ENCODE measurements around the gene GPR21.
A peak's percentile ranks its signal among the peaks of the same experiment; 100 is the strongest.

Gene GPR21

GRCh38 chr9:123033352-123033751 is at the start of gene GPR21:
GPR21 (plus strand) TSS chr9:123033667; CDS start chr9:123034567, 900 bp downstream.
- Histone ChIP-seq H3K9ac (ENCODE audit: low read depth, low read length) (no peak within 1 kb of the TSS), H3K4me3 (ENCODE audit: low read depth, low read length) (no peak within 1 kb of the TSS), H3K4me1 (ENCODE audit: control insufficient read depth, insufficient read depth, low read length) (0 out of 2 replicates have a peak, but pooled peaks cover 4% of the 10 kb centered on the region), H3K9me3 (ENCODE audit: control insufficient read depth, insufficient read depth, low read length) (no peaks in the 10 kb centered on the region), H3K27me3 (ENCODE audit: control insufficient read depth, insufficient read depth, low read length) (no peaks in the 10 kb centered on the region), H3K27ac (ENCODE audit: low read depth, low read length) (no peak within 1 kb of the TSS), H3K36me3 (ENCODE audit: control insufficient read depth, insufficient read depth, low read length) (peaks cover 35% of the 10 kb centered on the region)

GRCh38 chr9:122986010-122986409 is 47.5 kb upstream of the GPR21 start:
- Histone ChIP-seq H3K27ac (ENCODE audit: low read depth, low read length) (no peak overlapping the region), H3K9me3 (ENCODE audit: control insufficient read depth, insufficient read depth, low read length) (no peaks in the 10 kb centered on the region), H3K4me3 (ENCODE audit: low read depth, low read length) (no peak overlapping the region), H3K9ac (ENCODE audit: low read depth, low read length) (no peak overlapping the region), H3K4me1 (ENCODE audit: control insufficient read depth, insufficient read depth, low read length) (no peaks in the 10 kb centered on the region), H3K27me3 (ENCODE audit: control insufficient read depth, insufficient read depth, low read length) (no peaks in the 10 kb centered on the region), H3K36me3 (ENCODE audit: control insufficient read depth, insufficient read depth, low read length) (peaks cover 62% of the 10 kb centered on the region)

GRCh38 chr9:122988141-122988540 is 45.3 kb upstream of the GPR21 start:
- H3K36me3 ChIP-seq (ENCODE audit: control insufficient read depth, insufficient read depth, low read length), result peaks cover 77% of the 10 kb centered on the region
- no peak overlapping the region for H3K27ac ChIP-seq (ENCODE audit: low read depth, low read length)
- no peak overlapping the region for H3K9ac ChIP-seq (ENCODE audit: low read depth, low read length)
- H3K4me1 ChIP-seq (ENCODE audit: control insufficient read depth, insufficient read depth, low read length), result no peaks in the 10 kb centered on the region
- no peak overlapping the region for H3K4me3 ChIP-seq (ENCODE audit: low read depth, low read length)
- H3K9me3 ChIP-seq (ENCODE audit: control insufficient read depth, insufficient read depth, low read length), result no peaks in the 10 kb centered on the region
- H3K27me3 ChIP-seq (ENCODE audit: control insufficient read depth, insufficient read depth, low read length), result no peaks in the 10 kb centered on the region

GRCh38 chr9:122988920-122989621 is 44.4 kb upstream of the GPR21 start:
- H3K27ac ChIP-seq (ENCODE audit: low read depth, low read length), result no peak overlapping the region
- H3K36me3 ChIP-seq (ENCODE audit: control insufficient read depth, insufficient read depth, low read length), result peaks cover 76% of the 10 kb centered on the region
- no peak overlapping the region for H3K4me3 ChIP-seq (ENCODE audit: low read depth, low read length)
- no peak overlapping the region for H3K9ac ChIP-seq (ENCODE audit: low read depth, low read length)
- no peaks in the 10 kb centered on the region for H3K27me3 ChIP-seq (ENCODE audit: control insufficient read depth, insufficient read depth, low read length)
- no peaks in the 10 kb centered on the region for H3K4me1 ChIP-seq (ENCODE audit: control insufficient read depth, insufficient read depth, low read length)
- H3K9me3 ChIP-seq (ENCODE audit: control insufficient read depth, insufficient read depth, low read length), result no peaks in the 10 kb centered on the region

GRCh38 chr9:122991370-122991830 is 42.1 kb upstream of the GPR21 start:
- H3K4me3 ChIP-seq (ENCODE audit: low read depth, low read length), result no peak overlapping the region
- H3K4me1 ChIP-seq (ENCODE audit: control insufficient read depth, insufficient read depth, low read length), result no peaks in the 10 kb centered on the region
- no peaks in the 10 kb centered on the region for H3K9me3 ChIP-seq (ENCODE audit: control insufficient read depth, insufficient read depth, low read length)
- H3K27me3 ChIP-seq (ENCODE audit: control insufficient read depth, insufficient read depth, low read length), result no peaks in the 10 kb centered on the region
- H3K36me3 ChIP-seq (ENCODE audit: control insufficient read depth, insufficient read depth, low read length), result peaks cover 72% of the 10 kb centered on the region
- H3K27ac ChIP-seq (ENCODE audit: low read depth, low read length), result no peak overlapping the region
- no peak overlapping the region for H3K9ac ChIP-seq (ENCODE audit: low read depth, low read length)

- Histone ChIP-seq H3K9me3 (ENCODE audit: control insufficient read depth, insufficient read depth, low read length) (no peaks in the 10 kb centered on the region), H3K36me3 (ENCODE audit: control insufficient read depth, insufficient read depth, low read length) (peaks cover 71% of the 10 kb centered on the region), H3K27me3 (ENCODE audit: control insufficient read depth, insufficient read depth, low read length) (no peaks in the 10 kb centered on the region), H3K4me1 (ENCODE audit: control insufficient read depth, insufficient read depth, low read length) (peaks cover 17% of the 10 kb centered on the region; the same call in 1 of the 2 replicates), H3K4me3 (ENCODE audit: low read depth, low read length) (no peak overlapping the region), H3K27ac (ENCODE audit: low read depth, low read length) (no peak overlapping the region), H3K9ac (ENCODE audit: low read depth, low read length) (no peak overlapping the region)
Measured at GRCh38 chr9:122996586-122996985, 36.9 kb upstream of the GPR21 start.

- Histone ChIP-seq H3K36me3 (ENCODE audit: control insufficient read depth, insufficient read depth, low read length) (peaks cover 71% of the 10 kb centered on the region), H3K9ac (ENCODE audit: low read depth, low read length) (no peak overlapping the region), H3K4me3 (ENCODE audit: low read depth, low read length) (no peak overlapping the region), H3K27ac (ENCODE audit: low read depth, low read length) (no peak overlapping the region), H3K4me1 (ENCODE audit: control insufficient read depth, insufficient read depth, low read length) (peaks cover 24% of the 10 kb centered on the region), H3K9me3 (ENCODE audit: control insufficient read depth, insufficient read depth, low read length) (no peaks in the 10 kb centered on the region), H3K27me3 (ENCODE audit: control insufficient read depth, insufficient read depth, low read length) (no peaks in the 10 kb centered on the region)
Measured at GRCh38 chr9:122998448-122998847, 35.0 kb upstream of the GPR21 start.

GRCh38 chr9:123000371-123001068 is 32.9 kb upstream of the GPR21 start:
- H3K27ac ChIP-seq (ENCODE audit: low read depth, low read length), result peak overlapping the region; percentile 15
- H3K4me3 ChIP-seq (ENCODE audit: low read depth, low read length), result peak overlapping the region; percentile 24; the same call in 1 of the 2 replicates
- no peaks in the 10 kb centered on the region for H3K27me3 ChIP-seq (ENCODE audit: control insufficient read depth, insufficient read depth, low read length)
- peaks cover 24% of the 10 kb centered on the region for H3K4me1 ChIP-seq (ENCODE audit: control insufficient read depth, insufficient read depth, low read length)
- H3K36me3 ChIP-seq (ENCODE audit: control insufficient read depth, insufficient read depth, low read length), result peaks cover 76% of the 10 kb centered on the region
- H3K9ac ChIP-seq (ENCODE audit: low read depth, low read length), result no peak overlapping the region
- H3K9me3 ChIP-seq (ENCODE audit: control insufficient read depth, insufficient read depth, low read length), result no peaks in the 10 kb centered on the region

GRCh38 chr9:123002754-123003153 is 30.7 kb upstream of the GPR21 start:
- peaks cover 20% of the 10 kb centered on the region for H3K4me1 ChIP-seq (ENCODE audit: control insufficient read depth, insufficient read depth, low read length)
- peaks cover 71% of the 10 kb centered on the region for H3K36me3 ChIP-seq (ENCODE audit: control insufficient read depth, insufficient read depth, low read length)
- no peaks in the 10 kb centered on the region for H3K9me3 ChIP-seq (ENCODE audit: control insufficient read depth, insufficient read depth, low read length)
- no peak overlapping the region for H3K4me3 ChIP-seq (ENCODE audit: low read depth, low read length)
- H3K9ac ChIP-seq (ENCODE audit: low read depth, low read length), result 0 out of 2 replicates have a peak overlapping the region, but pooled peaks have one; percentile 5
- no peaks in the 10 kb centered on the region for H3K27me3 ChIP-seq (ENCODE audit: control insufficient read depth, insufficient read depth, low read length)
- H3K27ac ChIP-seq (ENCODE audit: low read depth, low read length), result peak overlapping the region; percentile 47

- Histone ChIP-seq H3K9ac (ENCODE audit: low read depth, low read length) (no peak overlapping the region), H3K9me3 (ENCODE audit: control insufficient read depth, insufficient read depth, low read length) (no peaks in the 10 kb centered on the region), H3K36me3 (ENCODE audit: control insufficient read depth, insufficient read depth, low read length) (peaks cover 67% of the 10 kb centered on the region), H3K4me3 (ENCODE audit: low read depth, low read length) (no peak overlapping the region), H3K27ac (ENCODE audit: low read depth, low read length) (no peak overlapping the region), H3K27me3 (ENCODE audit: control insufficient read depth, insufficient read depth, low read length) (no peaks in the 10 kb centered on the region), H3K4me1 (ENCODE audit: control insufficient read depth, insufficient read depth, low read length) (peaks cover 20% of the 10 kb centered on the region)
Measured at GRCh38 chr9:123003466-123003865, 30.0 kb upstream of the GPR21 start.

GRCh38 chr9:123005964-123006363 is 27.5 kb upstream of the GPR21 start:
- Histone ChIP-seq H3K4me1 (ENCODE audit: control insufficient read depth, insufficient read depth, low read length) (peaks cover 7% of the 10 kb centered on the region; the same call in 1 of the 2 replicates), H3K27me3 (ENCODE audit: control insufficient read depth, insufficient read depth, low read length) (no peaks in the 10 kb centered on the region), H3K27ac (ENCODE audit: low read depth, low read length) (no peak overlapping the region), H3K9me3 (ENCODE audit: control insufficient read depth, insufficient read depth, low read length) (no peaks in the 10 kb centered on the region), H3K4me3 (ENCODE audit: low read depth, low read length) (no peak overlapping the region), H3K9ac (ENCODE audit: low read depth, low read length) (no peak overlapping the region), H3K36me3 (ENCODE audit: control insufficient read depth, insufficient read depth, low read length) (peaks cover 74% of the 10 kb centered on the region)
